Mammary epithelial cell (primary cell): Measurements from ENCODE around the gene SERPINB6.

Source experiments
- CTCF ChIP-seq, 2 donors: IDR thresholded peaks in 1 of 2; conservative IDR thresholded peaks in 1 of 2; 2 replicates each; pipeline ENCODE4 v1.5.1; 2011 to 2012; ENCODE audit warnings: inconsistent platforms in 2 of 2, low read length in 2 of 2, mild to moderate bottlenecking in 2 of 2, control low read depth in 1 of 2, low read depth in 1 of 2; ENCODE audit not compliant: insufficient read depth in 1 of 2; ENCODE audit errors: extremely low read depth in 1 of 2
- EZH2 ChIP-seq: IDR thresholded peaks from 2 replicates; pipeline ENCODE4 v1.6.1; 2012; ENCODE audit warnings: low read length, inconsistent platforms, borderline replicate concordance

GRCh38 chr6:3005874-3006273, 34.5 kb upstream of the SERPINB6 start:
- TF ChIP-seq CTCF (conservative IDR thresholded peaks at IDR 0.05 in 1 of 2, IDR thresholded peaks at IDR 0.05 in 1 of 2; ENCODE audit: extremely low read depth in 1 of 2, insufficient read depth in 1 of 2, low read depth in 1 of 2, low read length in 2 of 2), result no peak
- TF ChIP-seq EZH2, result no peak
